NK-92 (cell line): ENCODE data around the gene DLGAP1.

Experiments
- DNase-seq: peaks from one replicate; lab custom pipeline; 2025; ENCODE audit not compliant: unreplicated experiment; lab: John Stamatoyannopoulos, UW

The DLGAP1 gene

DNA sequence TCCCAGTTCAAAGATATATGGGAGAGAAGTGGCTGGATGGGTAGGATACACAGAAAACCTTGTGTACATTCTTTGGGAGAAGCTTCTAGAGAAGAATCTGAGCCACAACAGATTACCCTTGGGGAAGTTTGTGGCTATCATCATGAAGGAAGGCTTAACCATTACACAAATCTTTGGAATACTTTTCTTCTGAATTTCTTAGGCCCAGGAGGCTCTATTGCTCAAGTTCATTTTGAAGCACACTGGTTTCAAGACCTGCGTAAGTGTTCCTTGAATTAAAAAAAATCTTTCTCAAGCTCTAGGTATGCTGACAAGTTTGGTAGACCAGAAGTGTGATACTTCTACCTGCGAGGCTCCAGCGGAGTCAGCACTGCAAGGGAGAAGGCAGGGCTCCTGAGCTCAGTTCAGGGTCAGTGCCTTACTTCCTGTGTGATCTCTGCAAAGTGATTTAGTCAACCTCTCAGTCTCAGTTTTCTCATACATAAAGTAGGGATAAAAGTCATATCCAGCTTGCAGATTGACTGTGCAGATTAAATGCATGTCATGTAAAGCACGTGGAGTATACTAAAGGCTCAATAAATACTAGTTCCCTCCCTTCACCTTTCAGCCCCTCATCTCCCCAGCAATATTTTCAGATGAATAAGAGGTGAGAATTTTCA is 438.6 kb downstream of the DLGAP1 start:
- DNase-seq = no peak

DNA sequence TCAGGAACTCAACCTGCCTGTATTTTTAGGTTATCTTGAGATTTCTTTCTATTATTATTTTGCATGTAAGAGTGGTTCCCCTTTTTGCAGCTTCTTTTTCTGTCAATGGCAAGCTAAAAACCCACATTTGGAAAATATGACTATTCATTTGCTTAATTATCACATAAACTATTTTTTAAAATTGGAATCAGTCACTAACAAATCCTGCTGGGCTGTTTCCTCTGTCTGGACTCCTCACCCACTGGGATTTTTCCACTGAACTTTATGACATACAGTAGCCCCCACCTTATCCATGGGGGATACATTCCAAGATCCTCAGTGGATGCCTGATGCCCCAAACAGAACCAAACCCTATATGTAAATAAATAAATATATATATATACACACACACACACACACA is 447.3 kb downstream of the DLGAP1 start:
- DNase-seq = no peak

DNA sequence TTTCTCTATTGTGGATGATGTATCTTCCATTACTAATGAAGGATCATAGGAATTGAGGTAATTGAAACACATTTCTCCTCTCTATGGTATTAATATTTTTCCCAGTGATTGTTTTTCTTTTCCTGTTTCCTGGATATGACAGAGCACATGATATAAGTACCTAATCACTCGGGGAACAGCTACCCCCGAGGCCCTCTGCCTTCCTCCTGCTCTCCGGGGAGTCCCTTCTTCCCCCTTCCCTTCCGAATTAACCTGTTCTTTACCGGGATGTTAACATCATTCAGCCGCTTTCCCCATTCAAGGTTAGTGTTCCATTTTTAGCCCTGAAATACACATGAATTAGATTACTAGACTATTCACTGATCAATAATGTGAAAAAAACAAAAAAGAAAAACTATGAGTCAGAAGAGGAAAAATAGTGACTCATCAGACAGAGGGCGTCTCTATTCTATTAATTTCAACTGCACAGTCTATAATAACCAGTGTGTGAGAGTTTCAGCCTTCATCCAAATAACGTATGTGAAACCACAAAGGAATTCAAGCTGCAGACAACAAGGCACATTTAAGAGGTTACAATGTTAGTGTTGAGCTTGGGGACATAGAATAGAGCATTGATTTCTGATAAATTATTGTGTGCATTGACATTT is 450.8 kb downstream of the DLGAP1 start:
- no peak for DNase-seq

DNA sequence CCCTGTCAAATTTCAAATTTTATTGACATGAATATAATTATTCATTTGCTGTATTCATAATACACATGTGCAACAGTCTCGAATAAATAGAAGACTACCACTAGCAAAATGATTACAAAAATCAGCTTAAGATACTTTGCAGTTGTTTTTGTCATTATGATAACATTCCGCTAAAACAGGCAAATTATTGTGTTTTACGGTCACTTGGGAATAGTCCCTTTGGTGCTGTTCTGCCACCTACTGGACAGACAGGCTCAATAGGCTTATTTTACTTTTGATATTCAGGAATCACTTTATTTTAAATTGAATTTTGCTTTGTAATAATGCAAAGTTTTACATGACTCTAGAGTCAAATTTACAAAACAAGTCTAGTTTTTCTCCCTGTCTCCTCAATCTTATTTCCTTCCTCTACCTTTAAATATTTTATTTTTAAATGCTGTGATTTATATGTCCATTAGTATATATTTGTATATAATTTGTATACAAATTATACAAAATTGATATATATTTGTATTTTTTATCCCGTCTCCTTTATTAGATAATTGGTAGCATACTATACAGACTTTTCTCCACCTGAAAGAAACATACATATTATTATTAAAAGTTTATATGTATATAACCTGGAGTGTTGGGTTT is 456.3 kb downstream of the DLGAP1 start:
- no peak for DNase-seq

DNA sequence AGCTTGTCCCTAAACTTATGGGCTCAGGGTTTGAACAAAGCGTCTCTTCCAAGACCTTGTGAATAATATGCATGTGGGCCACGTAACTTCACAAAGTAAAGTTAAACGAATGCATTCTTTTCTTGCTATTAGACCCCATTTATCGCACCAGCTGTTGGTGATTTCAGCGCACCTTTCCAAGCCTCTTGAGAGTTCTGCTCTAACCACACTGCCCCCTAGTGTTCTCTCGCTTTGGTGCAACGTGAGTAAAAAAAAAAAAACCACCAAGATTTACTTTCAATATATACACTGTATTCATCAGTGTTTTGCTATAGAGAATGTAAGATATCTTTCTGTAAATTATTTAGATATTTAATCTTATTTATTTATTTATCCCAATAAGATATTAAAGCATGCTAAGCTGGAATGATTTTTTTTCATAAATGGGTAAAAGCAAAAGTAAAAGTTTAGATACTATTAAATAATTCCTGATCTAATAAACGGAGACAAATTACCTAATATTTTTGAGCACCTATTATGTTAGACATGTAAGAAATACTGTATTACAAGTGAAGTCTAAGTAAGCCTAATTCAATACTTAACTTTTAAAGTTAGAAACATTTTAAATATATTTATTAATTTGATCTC is 459.5 kb downstream of the DLGAP1 start:
- DNase-seq = no peak

DNA sequence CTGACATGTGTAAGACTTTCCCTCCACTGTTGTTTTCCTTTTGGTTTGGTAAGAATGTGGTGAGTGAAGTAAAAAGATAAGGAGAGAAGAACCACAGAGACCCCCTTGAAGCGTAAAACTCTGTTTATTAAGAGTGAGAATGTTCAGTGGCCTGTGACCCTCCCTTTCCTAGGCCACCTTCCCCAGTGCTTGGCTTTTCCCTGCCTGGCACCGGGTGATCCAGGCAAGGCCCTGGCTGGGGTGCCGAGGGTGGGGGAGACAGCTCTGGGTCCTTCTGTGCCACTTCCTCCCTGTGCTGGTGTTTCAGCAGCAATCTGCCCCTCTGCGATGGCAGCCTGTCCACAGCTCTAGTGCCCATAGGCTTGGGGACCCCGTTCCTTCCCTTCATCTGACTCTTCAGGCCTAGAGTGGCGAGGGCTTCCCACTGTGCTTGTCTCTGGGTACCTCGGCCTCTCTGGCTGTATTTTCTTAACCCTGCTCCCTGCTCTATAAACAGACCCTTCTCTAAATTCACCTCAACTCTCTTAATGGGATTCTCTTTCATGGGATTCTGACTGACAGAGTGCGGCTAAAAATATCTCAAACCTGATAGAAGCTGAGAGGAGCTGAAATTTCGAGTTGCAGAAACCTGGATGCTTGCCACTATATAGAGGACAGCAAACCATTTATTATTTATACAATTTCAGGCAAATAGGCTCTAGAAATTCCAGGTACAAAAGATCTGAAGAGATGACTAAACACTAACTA is 461.0 kb downstream of the DLGAP1 start:
- no peak for DNase-seq

DNA sequence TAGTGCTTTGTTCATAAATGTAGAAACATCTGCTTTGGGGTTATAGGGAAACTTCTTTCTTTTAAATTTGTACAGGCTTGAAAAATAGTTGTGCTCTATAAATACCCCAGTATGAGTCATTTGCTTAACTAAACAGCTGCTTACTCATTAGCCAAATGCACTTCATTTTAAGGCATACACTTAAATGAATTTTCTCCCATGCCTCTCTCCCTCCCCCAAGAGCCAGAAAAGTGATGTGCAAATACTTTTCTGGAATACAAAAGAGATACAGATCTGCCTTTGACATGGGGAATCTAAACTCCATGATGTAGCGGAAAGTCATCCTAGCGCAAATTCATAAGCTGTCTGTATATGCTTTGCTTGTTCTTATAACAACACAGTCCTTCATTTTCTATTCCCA is 469.4 kb downstream of the DLGAP1 start:
- no peak for DNase-seq

DNA sequence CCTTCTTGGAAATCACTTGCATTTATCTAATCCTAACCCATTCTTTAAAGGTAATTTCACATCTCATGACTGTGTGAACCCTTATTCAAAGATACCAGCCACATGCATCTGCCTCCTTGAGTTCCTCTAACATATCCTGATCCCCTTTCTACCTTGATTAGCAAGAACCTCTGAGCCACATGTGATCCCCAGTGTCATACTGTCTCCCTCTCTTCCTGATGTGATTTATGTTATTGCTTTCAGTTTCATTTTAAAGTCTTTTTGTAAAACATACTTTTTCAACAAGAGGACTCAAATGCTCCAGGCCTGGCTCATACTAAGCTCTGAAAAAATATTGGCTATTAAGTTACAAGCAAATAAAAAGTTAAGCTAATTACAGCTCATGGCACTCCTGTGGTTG is 470.1 kb downstream of the DLGAP1 start:
- no peak for DNase-seq

DNA sequence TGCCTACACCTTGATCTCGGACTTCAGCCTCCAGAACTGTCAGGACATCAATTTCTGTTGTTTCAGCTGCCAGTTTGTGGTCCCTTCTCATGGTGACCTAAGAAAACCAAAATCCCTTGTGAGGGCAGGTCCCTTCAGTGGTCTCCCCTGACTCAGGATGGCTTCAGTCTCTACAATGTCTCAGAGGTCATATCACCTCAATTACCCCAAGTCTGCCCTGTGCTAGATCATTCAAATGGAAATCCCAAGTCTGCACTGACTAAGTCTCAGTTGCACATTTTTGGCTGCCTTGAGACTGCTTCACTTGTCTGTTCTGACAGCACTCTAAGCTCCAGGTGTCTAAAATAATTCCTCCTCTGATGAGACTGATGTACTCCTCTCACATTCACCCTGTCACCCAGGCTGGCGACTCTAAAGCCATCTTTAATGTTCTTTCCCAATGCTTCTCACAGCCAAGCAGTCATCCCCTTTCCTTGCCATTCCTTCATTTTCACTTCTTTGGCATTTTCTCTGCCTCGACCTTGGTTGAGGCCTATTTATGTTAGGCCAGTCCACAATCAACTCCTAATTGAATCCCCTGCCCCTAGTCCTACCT is 470.8 kb downstream of the DLGAP1 start:
- DNase-seq = no peak

DNA sequence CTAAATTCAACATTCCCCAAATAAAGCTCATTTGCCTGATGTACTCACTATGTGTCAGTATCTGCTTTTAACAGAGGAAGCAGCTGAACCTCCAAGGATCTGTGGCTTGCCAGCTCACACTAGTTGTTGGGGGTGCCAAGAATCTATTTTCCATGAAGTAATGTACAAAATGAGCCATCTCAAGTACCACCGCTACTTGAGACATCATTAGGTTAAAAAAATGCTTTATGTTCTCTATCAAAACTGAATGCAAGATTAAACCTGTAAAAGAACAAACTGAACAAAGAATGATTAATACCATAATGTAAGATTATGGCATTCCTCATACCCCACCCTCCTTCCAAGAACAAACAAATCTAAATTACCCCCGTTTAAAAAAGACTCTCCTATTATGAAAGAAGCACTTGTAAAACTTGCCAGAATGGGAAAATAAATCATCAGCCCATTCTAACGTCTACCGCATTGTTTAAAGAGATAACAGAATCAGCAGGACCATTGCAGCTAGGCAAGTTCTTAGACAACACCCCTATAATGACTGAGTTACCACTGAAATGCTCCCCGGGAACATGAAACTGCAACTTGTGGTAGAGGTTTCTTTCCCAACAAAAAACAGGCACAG is 471.6 kb downstream of the DLGAP1 start:
- DNase-seq = no peak

DNA sequence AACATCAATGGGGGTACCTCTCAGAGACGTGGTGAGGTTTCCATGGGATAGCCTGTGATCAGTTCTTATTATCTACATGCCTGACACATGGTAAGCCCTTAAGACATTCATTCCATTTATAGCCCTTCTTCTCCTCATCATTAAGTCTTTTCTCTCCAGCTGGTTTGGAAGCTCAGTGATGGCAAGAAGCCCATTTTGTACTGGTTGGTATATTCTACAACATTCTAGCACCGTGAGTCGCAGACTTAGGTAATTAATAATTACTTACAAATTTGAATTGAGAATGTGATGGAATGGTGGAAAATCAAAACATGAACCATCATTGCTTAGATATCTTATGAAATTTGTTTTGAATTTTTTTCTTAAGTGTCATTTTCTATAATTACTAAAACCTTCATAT is 472.6 kb downstream of the DLGAP1 start:
- no peak for DNase-seq

DNA sequence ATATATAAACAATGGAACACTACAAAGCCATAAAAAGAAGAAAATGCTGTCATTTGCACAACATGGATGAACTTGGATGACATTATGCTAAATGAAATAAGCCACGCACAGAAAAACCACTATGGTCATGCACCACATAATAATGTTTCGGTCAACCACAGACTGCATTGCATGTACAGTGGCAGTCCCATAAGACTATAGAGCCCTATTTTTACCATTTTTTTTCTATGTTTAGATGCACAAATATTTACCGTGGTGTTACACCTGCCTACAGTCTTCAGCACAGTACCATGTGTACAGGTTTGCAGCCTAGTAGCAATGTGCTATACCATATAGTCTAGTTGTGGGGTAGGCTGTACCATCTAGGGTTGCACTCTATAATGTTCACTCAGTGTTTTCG is 476.1 kb downstream of the DLGAP1 start:
- no peak for DNase-seq

DNA sequence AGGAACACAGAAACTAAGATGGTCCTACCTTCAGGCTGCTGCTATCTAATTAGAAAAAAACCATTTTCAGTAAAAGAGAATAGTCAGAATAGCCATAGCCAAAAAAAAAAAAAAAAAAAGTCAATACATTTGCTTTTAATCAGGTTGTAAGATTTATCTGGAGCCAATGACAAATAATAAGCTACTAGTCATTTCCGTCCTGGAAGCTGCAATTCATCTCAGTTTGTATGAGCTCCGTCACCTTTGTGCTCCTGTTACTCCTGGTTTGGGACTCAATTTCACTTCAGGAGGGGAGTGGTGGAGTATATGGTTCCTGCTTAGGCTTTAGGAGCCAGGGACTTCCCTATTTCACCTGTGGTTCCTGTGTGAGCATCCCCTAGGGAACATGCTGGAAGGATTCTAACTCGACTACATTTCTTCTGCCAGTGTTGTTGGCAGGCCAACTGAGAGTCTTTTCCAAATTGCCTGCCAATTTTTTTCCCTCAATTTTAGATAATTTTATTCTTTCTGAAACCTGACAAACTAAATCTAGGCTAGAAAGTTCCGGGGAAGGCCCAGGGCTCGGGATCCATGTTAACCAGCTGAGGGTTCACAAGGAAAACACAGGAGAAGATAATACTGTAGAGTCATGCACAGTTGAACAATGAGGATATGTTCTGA is 481.8 kb downstream of the DLGAP1 start:
- DNase-seq = no peak

DNA sequence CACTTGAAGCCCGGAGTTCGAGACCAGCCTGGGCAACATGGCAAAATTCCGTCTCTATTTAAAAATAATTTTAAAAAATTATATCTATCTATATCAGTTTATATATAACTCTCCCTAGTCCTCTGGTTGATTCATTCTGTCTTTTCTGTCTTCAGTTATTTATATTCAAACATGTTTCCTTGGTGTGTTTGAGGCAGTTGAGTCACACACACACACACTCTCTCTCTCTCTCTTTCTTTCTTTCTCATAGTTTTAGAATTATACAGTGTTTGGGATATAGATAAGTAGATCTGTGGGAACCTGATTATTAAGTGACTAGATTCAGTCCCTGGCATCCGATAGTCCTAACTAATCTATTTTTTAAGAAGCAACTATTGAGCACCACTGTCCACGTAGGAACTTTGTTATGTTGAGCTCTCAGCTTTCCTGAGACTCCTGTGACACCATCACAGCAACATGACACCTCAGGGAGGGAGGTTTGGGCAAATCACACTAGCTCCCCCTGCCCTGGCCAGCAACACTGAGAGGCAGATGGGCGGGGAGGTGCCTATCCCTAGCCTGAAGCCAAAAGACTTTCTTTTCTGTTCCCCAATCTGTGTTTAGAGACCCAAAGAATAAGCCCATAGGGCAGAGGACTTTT is 482.7 kb downstream of the DLGAP1 start:
- no peak for DNase-seq

DNA sequence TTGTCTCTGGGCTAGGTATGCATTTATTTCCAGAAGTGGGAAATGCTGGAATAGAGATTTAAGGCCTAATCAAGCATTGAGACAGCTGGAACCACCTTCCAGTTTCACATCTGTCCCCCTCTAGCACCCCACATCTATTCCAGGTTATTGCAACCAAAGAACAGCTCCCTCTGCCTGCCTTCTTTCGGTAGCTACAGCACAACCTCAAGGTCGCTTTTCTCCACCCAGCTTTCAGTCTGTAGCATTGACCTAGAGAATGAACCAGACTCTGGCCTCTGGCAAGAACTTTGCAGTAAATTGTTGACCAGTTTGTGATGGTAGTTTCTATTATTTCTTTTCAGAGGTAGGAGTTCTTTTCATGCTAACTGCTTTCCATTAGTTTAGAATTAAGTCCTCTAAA is 484.2 kb downstream of the DLGAP1 start:
- no peak for DNase-seq

DNA sequence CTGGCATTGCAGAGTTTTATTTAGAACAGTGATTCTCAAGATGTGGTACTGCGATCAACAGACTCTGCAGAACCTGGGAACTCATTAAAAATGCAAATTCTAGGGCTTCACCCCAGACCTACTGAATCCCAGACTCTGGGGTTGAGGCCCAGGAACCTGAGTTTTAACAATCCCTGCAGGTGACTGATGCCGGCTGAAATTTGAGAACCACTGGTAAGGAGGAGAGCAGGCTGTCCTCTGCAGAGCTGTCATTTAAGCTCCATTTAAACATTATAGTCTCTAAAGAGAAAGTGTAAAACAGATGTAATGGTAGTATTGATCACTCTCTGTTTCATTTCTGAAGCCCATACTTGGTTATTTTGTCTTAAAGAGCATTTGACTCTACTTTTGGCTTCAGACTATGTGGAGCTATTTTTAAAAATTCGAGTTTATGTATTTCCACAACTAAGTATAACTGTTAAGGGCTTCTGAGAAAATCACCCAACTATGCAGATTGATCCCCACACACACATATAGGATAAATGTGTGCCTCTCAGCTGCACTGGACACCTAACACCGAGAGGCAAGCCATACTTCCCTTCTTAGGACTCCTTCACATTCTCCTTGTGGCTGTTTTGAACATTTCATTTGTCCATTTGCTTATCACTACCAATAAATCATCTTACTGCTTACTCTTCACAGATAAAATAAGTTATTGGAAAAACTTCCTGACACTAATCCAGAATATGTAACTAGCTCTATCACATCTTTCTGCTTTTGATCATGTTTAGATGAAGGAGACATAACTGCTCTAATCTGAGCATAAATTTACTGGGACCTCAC is 487.5 kb downstream of the DLGAP1 start:
- DNase-seq = no peak

DNA sequence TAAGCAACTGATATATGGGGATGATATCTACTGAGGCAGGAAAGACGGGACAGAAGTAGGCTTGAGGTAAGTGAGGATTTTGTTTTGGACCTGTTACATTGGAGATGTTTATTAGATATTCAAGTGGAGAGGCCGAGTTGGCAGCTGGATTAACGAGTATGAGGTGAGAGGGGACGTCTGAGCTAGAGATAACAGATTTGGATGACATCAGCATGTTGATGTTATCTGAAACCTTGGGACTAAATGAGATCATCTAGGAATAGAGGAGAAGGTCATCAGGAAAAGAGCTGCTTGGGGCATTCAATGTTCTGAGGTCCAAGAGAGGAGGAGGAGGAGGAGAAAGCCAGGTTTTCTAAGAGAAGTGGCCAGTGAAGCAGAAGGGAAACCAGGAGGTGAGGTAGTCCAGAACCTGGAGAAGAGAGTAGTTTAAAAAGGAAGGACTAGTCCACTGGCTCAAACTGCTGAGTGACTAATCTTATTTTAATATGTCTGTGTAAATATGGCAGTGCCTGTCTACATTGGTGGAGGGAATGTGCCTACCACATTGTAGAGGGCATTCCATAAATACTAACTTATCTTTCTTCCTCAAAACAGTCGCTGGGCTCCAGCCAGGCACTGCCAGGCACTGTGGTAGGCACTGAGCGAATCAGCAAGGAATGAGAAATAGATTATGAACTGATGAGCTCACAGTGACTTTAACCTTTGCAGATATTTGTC is 488.3 kb downstream of the DLGAP1 start:
- no peak for DNase-seq

DNA sequence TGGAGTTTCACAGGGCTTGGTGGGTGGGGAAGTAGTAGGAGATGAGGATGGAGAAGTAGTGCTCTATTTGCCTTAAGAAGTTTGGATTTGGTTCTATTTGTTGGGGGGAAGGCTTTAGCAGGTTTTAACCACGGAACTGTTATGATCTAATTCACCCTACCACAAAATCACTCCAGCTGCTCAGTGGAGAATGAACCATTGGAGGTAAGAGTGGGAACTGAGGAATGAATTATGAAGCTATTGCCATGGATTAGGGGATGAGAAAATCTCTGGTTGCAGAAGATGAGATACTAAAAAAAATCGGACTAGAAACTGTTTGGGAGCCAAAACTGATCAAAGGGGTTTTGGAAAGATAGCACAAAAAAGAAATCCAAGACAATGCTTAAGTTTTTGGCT is 488.9 kb downstream of the DLGAP1 start:
- no peak for DNase-seq
